GM12874 (cell line): ENCODE measurements around the gene BCAT1.

Experiments
- CTCF ChIP-seq: IDR thresholded peaks from 2 replicates; pipeline ENCODE4 v1.5.1; 2011; ENCODE audit warnings: low read depth, mild to moderate bottlenecking, control low read depth, low read length, moderate library complexity; ENCODE audit not compliant: insufficient read depth

BCAT1 gene

GRCh38 chr12:24906141-24906540, 42.8 kb downstream of the BCAT1 start:
- TF ChIP-seq CTCF = no peak

- no peak for TF ChIP-seq CTCF
These were observed 43.5 kb downstream of the BCAT1 start for GRCh38 chr12:24905431-24905830.

DNA sequence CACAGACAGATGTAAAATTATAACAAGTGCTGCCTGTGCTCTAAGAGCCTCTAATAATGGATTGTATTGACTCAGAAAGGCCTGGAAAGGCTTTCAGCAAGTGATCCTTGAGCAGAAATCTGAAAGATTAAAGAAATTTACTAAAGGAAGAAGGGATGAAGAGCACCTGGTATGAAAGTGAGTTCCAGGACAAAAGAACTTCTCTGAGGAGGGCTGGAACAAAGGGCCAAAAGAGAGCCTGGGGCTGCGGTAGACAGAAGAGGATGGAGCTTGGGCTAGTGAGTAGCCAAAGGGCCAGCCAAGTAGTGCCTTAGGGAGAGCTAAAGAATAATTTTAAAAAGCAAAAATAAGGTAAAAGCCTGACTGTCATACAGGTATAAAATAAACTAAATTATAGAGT, 44.0 kb downstream of the BCAT1 start:
- TF ChIP-seq CTCF = no peak

DNA sequence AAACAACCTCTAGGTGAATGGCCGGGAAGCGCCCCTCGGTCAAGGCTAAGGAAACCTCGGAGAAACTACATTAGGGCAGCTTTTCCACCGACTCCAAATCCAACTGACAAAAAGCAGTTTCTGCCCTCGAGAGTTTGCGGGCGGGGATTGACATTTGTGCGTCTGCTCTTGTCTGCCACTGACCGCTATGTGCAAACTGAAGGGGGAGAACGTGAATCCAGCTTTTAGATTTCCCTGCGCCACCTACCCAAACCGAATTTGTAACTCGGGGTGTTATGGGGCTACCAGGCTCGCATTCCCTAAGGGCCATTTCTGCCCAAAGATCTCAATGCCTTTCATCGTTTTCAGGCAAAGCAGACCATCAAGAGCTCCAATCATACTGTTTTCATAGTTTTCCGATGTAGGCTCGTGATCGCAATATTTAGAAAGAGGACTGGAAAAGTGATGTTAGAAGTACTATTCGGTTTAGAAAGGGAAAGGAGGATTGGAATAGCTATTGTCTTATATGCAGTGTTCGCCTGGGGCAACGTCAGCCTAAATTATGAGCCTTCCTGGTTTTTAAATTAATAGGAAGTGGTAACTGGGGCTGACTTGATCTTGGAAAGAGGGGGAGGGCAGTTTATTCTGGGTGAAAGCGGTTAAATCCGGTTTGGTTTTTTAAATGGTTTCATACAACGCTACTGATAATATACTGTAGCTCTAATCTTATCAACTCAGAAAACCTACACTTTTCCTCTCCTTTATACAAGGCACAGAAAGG, 45.4 kb downstream of the BCAT1 start:
- no peak for TF ChIP-seq CTCF

DNA sequence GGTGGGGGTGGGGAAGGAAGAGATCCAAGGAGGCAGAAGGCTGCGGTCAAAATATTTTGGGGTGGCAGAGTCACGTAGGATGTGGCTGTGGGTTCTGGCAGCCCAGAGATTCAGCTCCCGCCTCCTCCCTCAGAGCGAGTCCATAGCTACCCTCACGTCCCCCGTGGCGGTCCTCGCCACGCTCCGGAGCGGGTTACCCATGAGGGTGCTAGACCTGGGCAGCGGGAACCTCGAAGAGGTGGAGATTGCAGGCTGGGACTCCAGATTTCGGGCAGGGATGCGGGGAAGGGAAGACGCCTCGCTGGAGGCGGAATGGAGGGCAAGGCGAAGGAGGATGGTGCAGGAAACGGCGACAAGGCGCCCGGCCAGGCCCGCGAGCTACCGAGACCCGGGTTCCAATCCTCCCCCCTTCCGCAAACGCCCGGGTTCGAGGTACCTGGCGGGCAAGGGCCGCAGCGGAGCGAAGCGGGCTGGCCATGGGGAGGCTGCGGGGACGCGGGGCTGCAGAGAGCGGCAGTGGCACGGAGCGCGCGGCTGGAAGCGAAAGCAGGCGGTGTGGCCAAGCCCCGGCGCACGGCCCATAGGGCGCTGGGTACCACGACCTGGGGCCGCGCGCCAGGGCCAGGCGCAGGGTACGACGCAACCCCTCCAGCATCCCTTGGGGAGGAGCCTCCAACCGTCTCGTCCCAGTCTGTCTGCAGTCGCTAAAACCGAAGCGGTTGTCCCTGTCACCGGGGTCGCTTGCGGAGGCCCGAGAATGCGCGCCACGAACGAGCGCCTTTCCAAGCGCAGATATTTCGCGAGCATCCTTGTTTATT, 46.2 kb downstream of the BCAT1 start:
- no peak for TF ChIP-seq CTCF

DNA sequence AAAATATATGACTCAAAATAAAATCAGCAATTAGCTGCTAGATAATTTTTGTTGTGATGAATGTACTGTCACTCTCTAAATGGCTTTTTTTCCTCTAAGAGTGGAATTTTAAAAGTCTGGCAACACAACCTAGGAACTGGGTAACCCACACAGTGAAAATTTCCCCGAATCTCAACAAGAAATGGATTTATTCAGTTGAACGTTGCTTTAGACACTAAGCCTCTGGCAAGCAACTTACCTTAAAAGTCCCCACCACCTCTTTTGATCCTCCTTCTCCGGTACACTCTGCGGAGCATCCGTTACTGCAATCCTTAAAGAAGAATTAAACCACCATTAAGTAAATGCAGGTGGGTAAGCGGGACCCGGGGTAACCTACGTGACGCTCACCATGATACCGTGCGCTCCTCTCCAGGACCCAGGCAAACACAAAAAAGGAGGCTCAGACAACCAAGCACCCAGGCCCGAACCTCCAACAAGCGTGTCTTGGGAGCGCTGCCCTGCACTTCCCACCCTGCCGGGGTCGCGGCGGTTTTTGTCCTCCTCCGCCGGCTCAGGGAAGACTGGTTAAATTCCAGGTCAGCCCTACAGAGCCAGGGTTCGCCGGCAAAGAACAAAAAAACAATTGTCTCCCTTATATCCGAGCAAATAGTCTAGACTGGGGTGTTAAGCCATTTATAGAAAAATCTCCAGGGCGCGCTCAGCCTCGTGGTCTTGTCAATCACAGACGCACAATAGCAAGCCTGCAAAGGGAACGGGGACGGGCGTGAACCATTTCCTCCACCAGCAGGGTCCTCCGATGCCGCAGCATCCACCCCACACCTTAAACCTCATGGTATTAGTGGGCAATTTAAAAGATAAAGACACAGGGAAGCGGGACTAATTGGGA, 47.1 kb downstream of the BCAT1 start:
- no peak for TF ChIP-seq CTCF

DNA sequence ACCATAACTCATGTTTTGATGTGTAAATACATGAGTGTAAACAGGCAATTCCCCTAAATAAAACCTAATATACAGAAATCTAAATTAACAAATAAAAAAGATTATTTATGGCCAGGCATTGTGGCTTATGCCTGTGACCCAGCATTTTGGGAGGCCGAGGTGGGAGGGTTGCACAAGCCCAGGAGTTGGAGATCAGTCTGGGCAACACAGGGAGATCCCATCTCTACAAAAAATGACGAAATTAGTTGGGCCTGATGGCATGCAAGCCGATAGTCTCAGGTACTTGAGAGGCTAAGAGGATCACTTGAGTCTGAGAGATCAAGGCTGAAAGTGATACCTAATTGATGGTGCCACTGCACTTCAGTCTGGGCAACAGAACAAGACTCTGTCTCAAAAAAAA, 48.7 kb downstream of the BCAT1 start:
- TF ChIP-seq CTCF = no peak
